Mesenteric fat pad (tissue), 1 donor: ENCODE measurements around the gene RTKN2. TPM values are rescaled to one million over a fixed set of nuclear protein-coding genes. Genes with fewer than 3 reads are reported as not detected.
"Not testable (repeated sequence)": the region's sequence is repeated elsewhere in the genome, so short reads cannot be mapped to it uniquely, and the experiment has no call there.

Experiments
- DNase-seq: peaks from one replicate; pipeline ENCODE4 v3.0.0-alpha.2; 2020; ENCODE audit warnings: low spot score
- total RNA-seq: library from RNA; stranded (reverse); fragmentation: NEBNext Ultra II Directional; extraction: Animal tissue kit (Norgen Biotek cat#: 25700); gene quantifications from one replicate; pipeline ENCODE4 v1.2.1, GENCODE V29; 2021
- donor health status: DM: yes; HTN: yes; CAD: no.

Gene RTKN2
- total RNA-seq, 1 donor from 2014 or later = 0.06 TPM

DNA sequence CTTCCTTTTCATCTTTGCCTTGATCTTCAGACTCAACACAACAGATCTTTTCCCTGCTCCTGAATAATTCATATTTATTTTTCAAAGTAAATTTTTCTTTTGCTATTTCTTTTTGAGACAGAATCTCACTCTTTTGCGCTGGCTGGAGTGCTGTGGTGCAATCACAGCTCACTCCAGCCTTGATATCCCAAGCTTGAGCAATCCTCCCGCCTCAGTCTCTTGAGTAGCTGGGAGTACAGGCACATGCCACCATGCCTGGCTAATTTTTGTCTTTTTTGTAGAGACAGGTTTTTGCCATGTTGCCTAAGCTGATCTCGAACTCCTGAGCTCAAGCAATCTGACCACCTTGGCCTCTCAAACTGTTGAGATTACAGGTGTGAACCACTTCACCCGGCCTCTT is 9.2 kb downstream of the RTKN2 start:
- DNase-seq = no peak

DNA sequence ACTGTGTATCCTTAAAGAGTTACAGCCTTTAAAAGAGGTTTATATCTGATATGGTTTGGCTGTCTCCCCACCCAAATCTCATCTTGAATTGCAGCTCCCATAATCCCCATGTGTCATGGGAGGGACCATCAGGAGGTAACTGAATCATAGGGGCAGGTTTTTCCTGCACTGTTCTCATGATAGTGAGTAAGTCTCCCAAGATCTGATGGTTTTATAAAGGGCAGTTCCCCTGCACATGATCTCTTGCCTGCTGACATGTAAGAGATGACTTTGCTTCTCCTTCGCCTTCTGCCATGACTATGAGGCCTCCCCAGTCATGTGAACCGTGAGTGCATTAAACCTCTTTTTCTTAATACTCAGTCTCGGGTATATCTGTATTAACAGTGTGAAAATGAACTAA is 9.7 kb downstream of the RTKN2 start:
- no peak for DNase-seq

GRCh38 chr10:62253704-62254103 is 14.9 kb downstream of the RTKN2 start:
- DNase-seq = no peak

DNA sequence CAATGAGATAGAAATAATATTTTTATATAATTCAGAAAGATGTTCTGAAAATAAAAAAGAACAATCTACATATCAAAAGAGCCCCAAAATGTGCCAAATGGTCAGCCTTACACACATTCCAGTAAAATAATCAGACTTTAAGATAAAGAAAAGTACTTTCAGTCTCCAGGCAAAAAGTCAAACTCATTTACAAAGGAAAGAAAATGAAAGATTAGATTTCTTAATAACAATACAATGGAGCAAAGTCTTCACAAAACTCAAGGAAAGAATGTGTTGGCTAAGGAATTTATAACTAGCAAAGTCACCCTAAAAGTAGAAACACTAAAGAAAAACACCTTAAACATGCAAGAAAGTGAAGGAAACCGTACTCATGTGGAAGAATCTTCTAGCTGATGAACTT is 16.6 kb downstream of the RTKN2 start:
- no peak for DNase-seq

DNA sequence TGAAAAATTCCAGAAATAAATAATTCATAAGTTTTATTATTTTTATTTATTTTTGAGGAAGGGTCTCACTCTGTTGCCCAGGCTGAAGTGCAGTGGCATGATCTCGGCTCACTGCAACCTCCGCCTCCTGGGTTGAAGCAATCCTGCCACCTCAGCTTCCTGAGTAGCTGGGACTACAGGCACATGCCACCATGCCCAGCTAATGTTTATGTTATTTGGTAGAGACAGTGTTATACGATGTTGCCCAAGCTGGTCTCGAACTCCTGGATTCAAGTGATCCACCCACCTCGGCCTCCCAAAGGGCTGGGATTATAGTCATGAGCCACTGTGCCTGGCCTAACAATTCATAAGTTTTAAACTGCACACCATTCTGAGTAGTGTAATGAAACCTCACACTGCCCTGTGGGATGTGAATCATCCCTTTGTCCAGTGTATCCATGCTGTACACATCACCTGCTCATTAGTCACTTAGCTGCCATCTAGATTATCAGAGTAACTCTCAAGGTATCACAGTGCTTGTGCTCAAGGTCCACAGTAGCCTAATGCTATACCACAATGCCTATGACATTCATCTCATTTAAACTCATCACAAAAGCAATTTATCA is 17.9 kb downstream of the RTKN2 start:
- no peak for DNase-seq

GRCh38 chr10:62249957-62250356 is 18.7 kb downstream of the RTKN2 start:
- no peak for DNase-seq

GRCh38 chr10:62248465-62248864 is 20.2 kb downstream of the RTKN2 start:
- DNase-seq = no peak

DNA sequence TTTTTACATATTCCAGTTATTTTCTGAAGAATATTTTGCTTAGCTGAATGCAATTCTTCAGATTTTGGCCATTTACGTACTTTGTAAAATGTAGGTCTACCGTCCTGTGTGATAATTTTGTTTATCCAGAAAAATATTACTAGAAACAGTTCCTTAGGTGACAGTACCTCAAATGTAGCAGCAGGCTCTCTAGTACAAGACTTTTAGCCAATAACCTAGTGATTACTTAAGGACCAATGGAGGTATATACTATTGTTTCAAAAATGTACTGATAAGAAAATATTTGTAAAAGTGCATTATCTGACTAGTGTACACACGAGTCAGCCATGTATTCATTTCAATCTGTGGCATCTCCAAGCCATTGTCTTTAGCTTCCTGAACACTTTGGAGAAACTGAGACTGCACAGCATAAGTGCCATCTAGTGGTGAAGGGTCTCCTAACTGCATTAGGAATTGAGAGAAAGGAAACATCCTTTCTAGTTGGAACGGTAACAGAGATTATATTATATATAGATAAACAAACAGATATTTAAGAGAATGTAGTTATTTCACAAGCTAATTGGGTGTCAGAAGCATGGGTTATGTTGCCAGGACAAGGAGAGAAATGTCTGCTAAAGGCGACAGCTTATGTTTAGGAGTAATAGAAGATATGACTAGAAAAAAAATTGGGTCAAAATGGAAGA is 23.7 kb downstream of the RTKN2 start:
- DNase-seq = no peak

DNA sequence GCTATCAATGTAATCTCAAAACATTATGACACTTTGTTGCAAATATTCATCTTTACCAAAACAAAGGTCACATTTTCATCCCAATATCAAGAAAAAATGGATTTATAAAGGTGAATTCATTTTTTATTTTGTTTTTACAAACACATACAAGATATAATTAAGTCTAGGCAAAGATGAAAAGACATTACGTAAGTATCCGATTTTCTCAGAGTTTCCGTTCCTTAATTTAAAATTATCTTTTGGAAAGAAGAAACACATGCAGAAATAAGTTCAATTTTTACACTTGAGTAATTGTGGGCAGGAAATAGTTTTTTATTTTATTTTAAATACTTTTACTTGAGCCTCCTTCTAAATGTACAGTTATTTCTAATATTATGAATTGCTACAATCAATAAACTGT is 24.6 kb downstream of the RTKN2 start:
- DNase-seq = no peak

GRCh38 chr10:62243647-62243997 is 25.0 kb downstream of the RTKN2 start:
- no peak for DNase-seq

GRCh38 chr10:62242965-62243646 is 25.5 kb downstream of the RTKN2 start:
- not testable (repeated sequence) for DNase-seq

- DNase-seq = not testable (repeated sequence)
Measured at GRCh38 chr10:62241521-62241920, 27.1 kb downstream of the RTKN2 start.

- DNase-seq = no peak
Measured at GRCh38 chr10:62239994-62240393, 28.6 kb downstream of the RTKN2 start.

DNA sequence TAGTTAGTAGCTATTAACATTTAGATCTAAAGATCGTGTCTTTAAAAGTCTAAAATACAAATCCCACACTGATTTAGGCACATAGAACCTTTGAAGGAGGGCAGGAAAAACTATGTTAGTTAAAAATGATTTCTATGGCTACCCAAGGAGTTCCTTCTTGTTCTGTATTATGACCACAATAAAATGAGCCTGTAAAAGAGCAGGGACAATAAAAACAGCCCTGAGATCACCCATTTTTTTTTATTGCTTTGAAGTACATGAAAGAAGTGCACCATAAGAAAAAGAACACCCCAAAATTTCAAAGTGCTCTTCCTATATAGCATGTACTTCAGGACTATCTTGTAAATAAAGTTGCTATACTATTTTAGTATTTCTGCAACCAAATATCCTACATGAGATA is 29.8 kb downstream of the RTKN2 start:
- DNase-seq = no peak

DNA sequence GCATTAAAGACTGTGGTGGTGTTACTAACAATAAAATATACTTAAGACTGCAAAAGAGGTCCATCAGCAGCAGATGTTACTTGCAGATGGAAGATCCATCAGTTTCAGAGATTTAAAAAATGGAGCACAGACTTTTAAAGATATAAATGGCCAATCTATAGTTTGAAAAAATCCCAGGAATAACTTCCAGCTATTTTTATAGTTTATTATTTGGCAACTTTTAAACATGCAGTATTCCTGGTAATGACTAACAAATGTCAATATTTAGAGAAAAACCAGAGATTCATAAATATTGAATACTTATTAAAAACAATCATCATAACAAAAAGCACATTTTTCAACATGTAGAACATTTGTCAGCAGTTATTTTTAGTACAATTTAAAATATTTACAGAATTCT is 30.7 kb downstream of the RTKN2 start:
- DNase-seq = no peak

- no peak for DNase-seq
Measured at GRCh38 chr10:62237506-62237905, 31.1 kb downstream of the RTKN2 start.

DNA sequence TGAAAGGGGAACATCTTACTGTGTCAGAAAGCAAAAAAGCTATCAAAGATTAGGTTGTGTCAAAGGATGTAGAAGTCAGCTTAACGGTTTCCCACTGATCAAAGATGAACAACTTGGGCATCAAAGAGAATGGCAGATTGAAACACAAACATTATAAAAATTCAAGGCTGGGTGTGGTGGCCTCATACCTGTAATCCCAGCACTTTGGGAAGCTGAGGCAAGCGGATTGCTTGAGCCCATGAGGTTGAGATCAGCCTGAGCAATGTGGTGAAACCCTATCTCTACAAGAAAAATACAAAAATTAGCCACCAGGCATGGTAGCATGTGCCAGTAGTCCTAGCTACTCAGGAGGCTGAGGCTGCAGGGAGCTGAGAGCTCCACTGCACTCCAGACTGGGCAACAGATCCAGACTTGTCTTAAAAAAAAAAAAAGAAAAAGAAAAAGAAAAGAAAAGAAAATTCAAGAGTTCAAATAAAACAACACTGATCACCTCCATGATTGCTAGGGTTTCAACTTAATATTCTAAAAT is 34.5 kb downstream of the RTKN2 start:
- no peak for DNase-seq

DNA sequence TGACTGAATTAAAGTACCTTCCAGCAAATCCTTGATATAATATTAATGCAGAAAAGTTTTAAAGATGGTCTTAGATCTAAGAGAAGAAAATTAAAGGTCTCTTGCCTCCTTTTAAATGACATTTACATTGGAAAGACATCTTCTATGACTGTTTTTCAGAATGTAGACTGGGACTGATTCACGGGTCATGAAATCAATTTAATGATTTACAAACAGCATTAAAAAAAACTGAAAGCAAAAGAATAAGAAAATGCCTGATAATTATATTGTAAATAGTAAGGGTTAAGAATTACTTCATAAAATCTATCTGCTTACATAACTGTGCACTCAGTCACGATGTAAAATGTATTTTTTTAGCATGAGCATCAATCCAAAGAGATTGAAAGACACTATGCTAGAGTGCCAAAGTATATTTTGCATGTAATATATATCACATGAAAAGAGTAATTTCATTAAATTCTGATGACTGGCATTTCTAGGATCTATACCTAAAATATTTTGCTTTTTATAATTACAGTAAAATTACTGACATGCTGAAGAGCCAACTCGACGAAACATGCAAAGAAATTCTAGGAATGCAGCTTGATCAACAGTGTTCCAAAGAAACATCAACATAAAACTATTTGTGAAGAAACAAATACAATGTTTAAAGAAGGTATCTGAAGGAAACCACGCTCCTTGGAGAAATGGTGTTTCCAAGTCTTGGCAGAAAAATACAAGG is 35.1 kb downstream of the RTKN2 start:
- no peak for DNase-seq

- no peak for DNase-seq
Measured at GRCh38 chr10:62231805-62232204, 36.8 kb downstream of the RTKN2 start.

- DNase-seq = no peak
Measured at GRCh38 chr10:62231371-62231770, 37.3 kb downstream of the RTKN2 start.

DNA sequence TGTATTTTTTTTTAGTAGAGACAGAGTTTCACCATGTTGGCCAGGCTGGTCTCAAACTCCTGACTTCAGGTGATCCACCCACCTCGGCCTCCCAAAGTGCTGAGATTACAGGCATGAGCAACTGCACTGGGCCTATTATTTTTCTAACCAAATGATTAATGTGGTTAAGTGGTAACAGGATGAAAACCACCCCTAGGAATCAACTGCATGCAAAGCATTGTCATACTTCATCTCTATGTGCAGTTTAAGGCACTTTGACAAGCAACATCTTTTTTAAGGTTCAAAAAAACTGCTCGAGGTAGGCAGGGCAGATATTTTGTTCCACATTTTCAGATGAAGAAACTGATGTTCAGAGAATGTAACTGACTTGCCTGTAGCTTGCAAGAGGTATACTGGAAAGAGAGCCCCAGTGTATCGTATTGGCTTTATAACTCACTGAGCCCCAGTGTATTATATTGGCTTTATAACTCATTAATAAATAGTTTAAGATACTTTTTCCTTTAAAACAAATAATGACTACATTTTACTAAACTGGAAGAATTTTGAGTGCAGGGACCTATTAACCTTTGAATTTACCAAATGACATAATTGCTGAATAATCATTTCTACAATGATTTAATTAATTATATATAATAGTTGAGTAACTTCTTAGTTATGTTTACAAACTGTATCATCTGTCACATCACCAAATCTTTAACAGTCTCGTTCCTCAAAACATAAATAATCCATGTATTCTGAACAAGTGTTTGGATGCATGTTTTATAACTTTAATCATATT is 38.1 kb downstream of the RTKN2 start:
- no peak for DNase-seq
